GM12878 (cell line): Measurements from ENCODE around the gene ARHGEF16. TPM values are rescaled to one million over a fixed set of nuclear protein-coding genes. Genes with fewer than 3 reads are reported as not detected.

Source experiments
- EED ChIP-seq: sonication (generic); IDR thresholded peaks from 2 replicates; pipeline ENCODE4 v1.6.1; 2016; ENCODE audit warnings: antibody characterized with exemption, low read depth
- ETV6 ChIP-seq, 2 experiments: fragments of 450-650 bp in 1 of 2; IDR thresholded peaks in 1 of 2; conservative IDR thresholded peaks in 1 of 2; 2 replicates each; pipeline ENCODE4 v1.6.1; 2014; ENCODE audit warnings: antibody characterized with exemption in 1 of 2, borderline replicate concordance in 1 of 2, low read depth in 1 of 2, mild to moderate bottlenecking in 1 of 2, moderate library complexity in 1 of 2
- KDM1A ChIP-seq: fragments of 200-600 bp; sonication (generic); IDR thresholded peaks from 2 replicates; pipeline ENCODE4 v1.6.1; 2016; ENCODE audit warnings: borderline replicate concordance
- SMC3 ChIP-seq: IDR thresholded peaks from 2 replicates; pipeline ENCODE4 v1.6.1; 2011; ENCODE audit warnings: low read length, improper control_type of control experiment, borderline replicate concordance
- SRF ChIP-seq, 2 experiments: IDR thresholded peaks; 2 replicates each; pipeline ENCODE4 v1.6.1; 2011; ENCODE audit warnings: low read depth in 2 of 2, low read length in 2 of 2, mild to moderate bottlenecking in 1 of 2, moderate library complexity in 1 of 2
- STAT1 ChIP-seq: fragments of 450-650 bp; conservative IDR thresholded peaks from 2 replicates; pipeline ENCODE4 v1.6.1; 2014; ENCODE audit warnings: antibody characterized with exemption, mild to moderate bottlenecking
- TCF12 ChIP-seq: IDR thresholded peaks from 2 replicates; pipeline ENCODE4 v1.6.1; 2011; ENCODE audit warnings: low read depth, mild to moderate bottlenecking, low read length
- WRNIP1 ChIP-seq: IDR thresholded peaks from 2 replicates; pipeline ENCODE4 v1.6.1; 2011; ENCODE audit warnings: low read depth, low read length, improper control_type of control experiment, borderline replicate concordance
- polyA plus RNA-seq, 11 experiments: library from polyadenylated mRNA; depleted of rRNA in 4 of 11; unstranded in 6 of 11; stranded (reverse) in 5 of 11; fragments of >200 nt; fragmentation: Nextera tagmentation in 4 of 11; fragmentation: Illumina TruSeq in 1 of 11; extraction: Ambion mirVana in 4 of 11; extraction: Trizol in 1 of 11; gene quantifications; 1 replicate in 1 of 11; 2 replicates in 10 of 11; pipeline versions ENCODE4 v1.2.1 to v1.2.3, GENCODE V29; 2011 to 2016; ENCODE audit warnings: inconsistent platforms in 2 of 11, missing spikeins in 2 of 11, low read depth in 1 of 11
- total RNA-seq, 4 experiments: library from RNA; depleted of rRNA in 3 of 4; stranded (reverse); fragments of >200 nt in 3 of 4; fragmentation: Illumina TruSeq in 1 of 4; extraction: Trizol in 1 of 4; gene quantifications; 2 replicates each; pipeline versions ENCODE4 v1.2.1 to v1.2.3, GENCODE V29; 2013 to 2021
- TF ChIP-seq, protein P1 (sequence below): fragments of 450-650 bp; IDR thresholded peaks from 2 replicates; pipeline ENCODE4 v1.6.1; 2017; ENCODE audit warnings: mild to moderate bottlenecking, moderate library complexity
- TF ChIP-seq, protein P2 (sequence below): fragments of 450-650 bp; IDR thresholded peaks from 2 replicates; pipeline ENCODE4 v1.6.1; 2017; ENCODE audit warnings: low read depth, mild to moderate bottlenecking, moderate library complexity
- TF ChIP-seq, protein P3 (sequence below): fragments of 450-650 bp; IDR thresholded peaks from 2 replicates; pipeline ENCODE4 v1.6.1; 2017; ENCODE audit warnings: mild to moderate bottlenecking, low read depth, inconsistent platforms; ENCODE audit not compliant: poor library complexity, severe bottlenecking

The ARHGEF16 gene
- total and polyA plus RNA-seq, 10 of the 15 experiments (the other 5 are each of a cell fraction or from before 2014, with no cell fraction given): not detected

DNA sequence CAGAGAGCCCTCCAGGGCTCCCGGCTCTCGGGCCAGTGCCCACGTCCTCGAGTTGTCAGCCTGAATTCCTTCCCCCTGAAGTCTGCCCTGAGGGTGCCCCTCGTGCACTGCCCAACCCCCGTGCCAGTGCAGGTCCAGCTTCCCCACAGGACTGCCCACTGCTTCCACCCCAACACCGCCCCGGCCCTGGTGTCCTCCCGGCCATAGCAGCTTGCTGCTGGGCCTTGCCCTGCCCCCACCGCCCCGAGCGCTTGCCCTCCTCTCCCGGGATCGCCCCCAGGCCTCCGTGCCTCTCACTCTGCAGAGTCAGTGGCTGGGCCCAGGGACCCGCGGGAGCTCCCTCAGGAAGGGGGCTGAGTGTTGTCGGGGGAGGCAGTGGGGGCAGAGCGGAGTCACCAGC, 24.1 kb upstream of the ARHGEF16 start (continued):
- TF ChIP-seq, protein P1, sequence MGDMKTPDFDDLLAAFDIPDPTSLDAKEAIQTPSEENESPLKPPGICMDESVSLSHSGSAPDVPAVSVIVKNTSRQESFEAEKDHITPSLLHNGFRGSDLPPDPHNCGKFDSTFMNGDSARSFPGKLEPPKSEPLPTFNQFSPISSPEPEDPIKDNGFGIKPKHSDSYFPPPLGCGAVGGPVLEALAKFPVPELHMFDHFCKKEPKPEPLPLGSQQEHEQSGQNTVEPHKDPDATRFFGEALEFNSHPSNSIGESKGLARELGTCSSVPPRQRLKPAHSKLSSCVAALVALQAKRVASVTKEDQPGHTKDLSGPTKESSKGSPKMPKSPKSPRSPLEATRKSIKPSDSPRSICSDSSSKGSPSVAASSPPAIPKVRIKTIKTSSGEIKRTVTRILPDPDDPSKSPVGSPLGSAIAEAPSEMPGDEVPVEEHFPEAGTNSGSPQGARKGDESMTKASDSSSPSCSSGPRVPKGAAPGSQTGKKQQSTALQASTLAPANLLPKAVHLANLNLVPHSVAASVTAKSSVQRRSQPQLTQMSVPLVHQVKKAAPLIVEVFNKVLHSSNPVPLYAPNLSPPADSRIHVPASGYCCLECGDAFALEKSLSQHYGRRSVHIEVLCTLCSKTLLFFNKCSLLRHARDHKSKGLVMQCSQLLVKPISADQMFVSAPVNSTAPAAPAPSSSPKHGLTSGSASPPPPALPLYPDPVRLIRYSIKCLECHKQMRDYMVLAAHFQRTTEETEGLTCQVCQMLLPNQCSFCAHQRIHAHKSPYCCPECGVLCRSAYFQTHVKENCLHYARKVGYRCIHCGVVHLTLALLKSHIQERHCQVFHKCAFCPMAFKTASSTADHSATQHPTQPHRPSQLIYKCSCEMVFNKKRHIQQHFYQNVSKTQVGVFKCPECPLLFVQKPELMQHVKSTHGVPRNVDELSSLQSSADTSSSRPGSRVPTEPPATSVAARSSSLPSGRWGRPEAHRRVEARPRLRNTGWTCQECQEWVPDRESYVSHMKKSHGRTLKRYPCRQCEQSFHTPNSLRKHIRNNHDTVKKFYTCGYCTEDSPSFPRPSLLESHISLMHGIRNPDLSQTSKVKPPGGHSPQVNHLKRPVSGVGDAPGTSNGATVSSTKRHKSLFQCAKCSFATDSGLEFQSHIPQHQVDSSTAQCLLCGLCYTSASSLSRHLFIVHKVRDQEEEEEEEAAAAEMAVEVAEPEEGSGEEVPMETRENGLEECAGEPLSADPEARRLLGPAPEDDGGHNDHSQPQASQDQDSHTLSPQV: no peak
- TF ChIP-seq ETV6 (conservative IDR thresholded peaks at IDR 0.05 in 1 of 2, IDR thresholded peaks at IDR 0.05 in 1 of 2; ENCODE audit: borderline replicate concordance in 1 of 2, low read depth in 1 of 2) (no peak), SMC3 (no peak), TCF12 (no peak), KDM1A (no peak), SRF (IDR thresholded peaks at IDR 0.05; ENCODE audit: low read depth in 2 of 2, low read length in 2 of 2) (no peak), WRNIP1 (no peak), EED (no peak), STAT1 (no peak)
- TF ChIP-seq, protein P2, sequence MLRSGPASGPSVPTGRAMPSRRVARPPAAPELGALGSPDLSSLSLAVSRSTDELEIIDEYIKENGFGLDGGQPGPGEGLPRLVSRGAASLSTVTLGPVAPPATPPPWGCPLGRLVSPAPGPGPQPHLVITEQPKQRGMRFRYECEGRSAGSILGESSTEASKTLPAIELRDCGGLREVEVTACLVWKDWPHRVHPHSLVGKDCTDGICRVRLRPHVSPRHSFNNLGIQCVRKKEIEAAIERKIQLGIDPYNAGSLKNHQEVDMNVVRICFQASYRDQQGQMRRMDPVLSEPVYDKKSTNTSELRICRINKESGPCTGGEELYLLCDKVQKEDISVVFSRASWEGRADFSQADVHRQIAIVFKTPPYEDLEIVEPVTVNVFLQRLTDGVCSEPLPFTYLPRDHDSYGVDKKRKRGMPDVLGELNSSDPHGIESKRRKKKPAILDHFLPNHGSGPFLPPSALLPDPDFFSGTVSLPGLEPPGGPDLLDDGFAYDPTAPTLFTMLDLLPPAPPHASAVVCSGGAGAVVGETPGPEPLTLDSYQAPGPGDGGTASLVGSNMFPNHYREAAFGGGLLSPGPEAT: no peak
- TF ChIP-seq, protein P3, sequence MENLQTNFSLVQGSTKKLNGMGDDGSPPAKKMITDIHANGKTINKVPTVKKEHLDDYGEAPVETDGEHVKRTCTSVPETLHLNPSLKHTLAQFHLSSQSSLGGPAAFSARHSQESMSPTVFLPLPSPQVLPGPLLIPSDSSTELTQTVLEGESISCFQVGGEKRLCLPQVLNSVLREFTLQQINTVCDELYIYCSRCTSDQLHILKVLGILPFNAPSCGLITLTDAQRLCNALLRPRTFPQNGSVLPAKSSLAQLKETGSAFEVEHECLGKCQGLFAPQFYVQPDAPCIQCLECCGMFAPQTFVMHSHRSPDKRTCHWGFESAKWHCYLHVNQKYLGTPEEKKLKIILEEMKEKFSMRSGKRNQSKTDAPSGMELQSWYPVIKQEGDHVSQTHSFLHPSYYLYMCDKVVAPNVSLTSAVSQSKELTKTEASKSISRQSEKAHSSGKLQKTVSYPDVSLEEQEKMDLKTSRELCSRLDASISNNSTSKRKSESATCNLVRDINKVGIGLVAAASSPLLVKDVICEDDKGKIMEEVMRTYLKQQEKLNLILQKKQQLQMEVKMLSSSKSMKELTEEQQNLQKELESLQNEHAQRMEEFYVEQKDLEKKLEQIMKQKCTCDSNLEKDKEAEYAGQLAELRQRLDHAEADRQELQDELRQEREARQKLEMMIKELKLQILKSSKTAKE: no peak
